Forelimb muscle (tissue), 1 donor: ENCODE measurements around the gene MYADML2. TPM values are rescaled to one million over a fixed set of nuclear protein-coding genes. Genes with fewer than 3 reads are reported as not detected.

Experiments
- DNase-seq: peaks from one replicate; pipeline ENCODE4 v3.0.0-alpha.2; 2013; ENCODE audit warnings: low read depth
- polyA plus RNA-seq: library from polyadenylated mRNA; unstranded; fragments of 120-200 nt; gene quantifications from one replicate; pipeline ENCODE4 v1.2.1, GENCODE V29; 2013; ENCODE audit not compliant: insufficient read length

Gene MYADML2
- polyA plus RNA-seq, 1 donor = 43.6 TPM

- no peak for DNase-seq
These were observed 6.2 kb downstream of the MYADML2 start for GRCh38 chr17:81940538-81941483.

- DNase-seq = no peak
These were observed 7.1 kb downstream of the MYADML2 start for GRCh38 chr17:81939881-81940385.

GRCh38 chr17:81939218-81939617 is 7.8 kb downstream of the MYADML2 start:
- DNase-seq = no peak

GRCh38 chr17:81935709-81936084 is 11.3 kb downstream of the MYADML2 start:
- no peak for DNase-seq

- DNase-seq = no peak
These were observed 12.0 kb downstream of the MYADML2 start for GRCh38 chr17:81934850-81935708.

- no peak for DNase-seq
These were observed 12.8 kb downstream of the MYADML2 start for GRCh38 chr17:81934098-81934757.

GRCh38 chr17:81933178-81933699 is 13.8 kb downstream of the MYADML2 start:
- DNase-seq = no peak

GRCh38 chr17:81932333-81932983 is 14.6 kb downstream of the MYADML2 start:
- DNase-seq = no peak

GRCh38 chr17:81931557-81932332 is 15.3 kb downstream of the MYADML2 start:
- no peak for DNase-seq

- no peak for DNase-seq
These were observed 15.9 kb downstream of the MYADML2 start for GRCh38 chr17:81931189-81931556.

- DNase-seq = no peak
These were observed 16.6 kb downstream of the MYADML2 start for GRCh38 chr17:81930142-81931125.

GRCh38 chr17:81929253-81930141 is 17.5 kb downstream of the MYADML2 start:
- DNase-seq = no peak

- no peak for DNase-seq
These were observed 18.3 kb downstream of the MYADML2 start for GRCh38 chr17:81928544-81929252.

- peak; percentile 83 for DNase-seq
These were observed 19.1 kb downstream of the MYADML2 start, which contains the start of gene MAFG for GRCh38 chr17:81927653-81928543. Gene MAFG (minus strand): TSS chr17:81927735. CDS start chr17:81923185, 4,550 bp downstream.

- no peak for DNase-seq
These were observed 19.8 kb downstream of the MYADML2 start for GRCh38 chr17:81927152-81927652.
